Mucosa of rectum (tissue), 2 donors: Measurements from ENCODE around the gene FANCE.

Source experiments
- H3K27ac ChIP-seq, 2 donors: one replicate each; pipeline ENCODE4 v1.7.0; 2013; ENCODE audit warnings: inconsistent platforms in 2 of 2, low read depth in 2 of 2, low read length in 2 of 2
- H3K27me3 ChIP-seq, 2 donors: one replicate each; pipeline ENCODE4 v1.7.0; 2013; ENCODE audit warnings: low read length in 2 of 2; ENCODE audit not compliant: control insufficient read depth in 2 of 2, insufficient read depth in 2 of 2
- H3K36me3 ChIP-seq, 2 donors: one replicate each; pipeline ENCODE4 v1.7.0; 2013; ENCODE audit warnings: low read length in 2 of 2; ENCODE audit not compliant: control insufficient read depth in 2 of 2, insufficient read depth in 2 of 2
- H3K4me1 ChIP-seq, 2 donors: one replicate each; pipeline ENCODE4 v1.7.0; 2013; ENCODE audit warnings: low read length in 2 of 2, mild to moderate bottlenecking in 1 of 2; ENCODE audit not compliant: control insufficient read depth in 2 of 2, insufficient read depth in 2 of 2
- H3K4me3 ChIP-seq, 2 donors: one replicate each; pipeline ENCODE4 v1.7.0; 2013; ENCODE audit warnings: low read length in 2 of 2
- H3K9ac ChIP-seq, 2 donors: one replicate each; pipeline ENCODE4 v1.7.0; 2013; ENCODE audit warnings: low read length in 2 of 2, low read depth in 1 of 2, mild to moderate bottlenecking in 1 of 2
- H3K9me3 ChIP-seq, 2 donors: one replicate each; pipeline ENCODE4 v1.7.0; 2013; ENCODE audit warnings: low read length in 2 of 2; ENCODE audit not compliant: control insufficient read depth in 2 of 2
- donor health status: healthy.
- donor health status: Normal muscosa, but diverticular disease.

FANCE gene

DNA sequence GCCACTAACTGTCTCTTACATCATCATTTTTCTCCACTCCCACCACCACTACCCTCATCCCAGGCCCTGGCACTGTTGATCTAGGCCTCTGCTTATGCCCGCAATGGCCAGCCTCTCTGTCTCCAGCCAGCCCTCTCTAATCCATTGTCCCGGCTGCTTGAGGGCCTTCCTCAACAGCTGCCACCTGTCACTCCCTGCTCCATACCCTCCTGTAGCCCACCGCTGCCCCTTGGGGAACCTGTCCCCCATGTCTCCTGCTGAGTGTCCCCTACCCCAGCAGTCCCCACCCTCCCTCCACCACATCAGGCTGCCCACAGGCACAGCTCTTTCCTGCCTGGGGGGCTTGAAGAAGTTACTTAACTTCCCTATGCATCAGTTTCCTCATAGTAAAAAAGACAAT is 31.4 kb downstream of the FANCE start:
- Histone ChIP-seq H3K9me3 (no peaks in the 10 kb centered on the region), H3K36me3 (peaks cover 11 to 12% of the 10 kb centered on the region in 2 donors), H3K27ac (no peak overlapping the region), H3K4me3 (no peak overlapping the region), H3K27me3 (no peaks in the 10 kb centered on the region), H3K9ac (no peak overlapping the region), H3K4me1 (peaks cover 38% of the 10 kb centered on the region in 2 donors)

DNA sequence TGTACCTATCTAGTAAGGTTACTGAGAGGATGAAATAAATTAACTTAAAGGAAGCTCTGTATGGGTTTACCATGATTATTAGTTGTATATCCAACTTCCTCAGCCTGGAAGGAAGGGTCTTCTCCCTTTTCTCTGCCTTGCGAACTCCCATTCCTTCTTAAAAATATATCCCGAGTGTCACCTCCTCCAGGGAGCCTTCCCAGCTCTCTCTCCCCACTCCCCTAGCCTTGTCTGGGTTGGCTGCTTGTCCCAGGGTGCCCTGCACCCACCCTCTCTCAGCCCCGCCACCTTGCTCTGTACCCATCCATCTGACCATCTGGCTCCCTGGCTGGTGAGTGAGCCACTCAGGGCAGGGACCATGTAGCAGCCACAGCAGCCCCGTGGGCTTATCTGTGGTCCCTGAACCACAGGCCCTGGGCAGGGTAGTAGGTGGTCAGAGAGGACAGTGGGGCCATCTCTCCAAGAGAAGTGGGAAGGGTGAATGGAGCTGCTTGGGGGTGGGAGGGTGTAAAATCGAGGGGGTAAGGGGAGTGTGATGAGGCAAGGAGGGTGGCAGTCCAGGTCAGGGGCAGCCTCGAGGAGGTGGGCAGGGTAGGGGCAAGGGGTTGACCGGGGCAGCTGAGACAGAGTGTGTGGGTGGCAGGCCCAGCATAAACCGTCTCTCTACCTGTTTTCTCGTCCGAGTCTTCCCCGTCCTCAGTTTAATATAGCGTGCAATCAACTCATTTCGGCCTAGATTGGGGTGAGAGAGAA is 31.9 kb downstream of the FANCE start:
- Histone ChIP-seq H3K27me3 (no peaks in the 10 kb centered on the region), H3K36me3 (peaks cover 10 to 12% of the 10 kb centered on the region in 2 donors), H3K27ac (no peak overlapping the region), H3K9ac (no peak overlapping the region), H3K9me3 (no peaks in the 10 kb centered on the region), H3K4me1 (peaks cover 39 to 40% of the 10 kb centered on the region in 2 donors), H3K4me3 (no peak overlapping the region)

GRCh38 chr6:35484921-35485392 is 32.8 kb downstream of the FANCE start:
- Histone ChIP-seq H3K4me1 (peaks cover 39 to 40% of the 10 kb centered on the region in 2 donors), H3K9ac (peak overlapping the region in 1 of 2 donors; percentile 93), H3K4me3 (peak overlapping the region; percentile 7 to 63), H3K27ac (peak overlapping the region; percentile 96 to 98), H3K27me3 (no peaks in the 10 kb centered on the region), H3K36me3 (peaks cover 8 to 10% of the 10 kb centered on the region in 2 donors), H3K9me3 (no peaks in the 10 kb centered on the region)

DNA sequence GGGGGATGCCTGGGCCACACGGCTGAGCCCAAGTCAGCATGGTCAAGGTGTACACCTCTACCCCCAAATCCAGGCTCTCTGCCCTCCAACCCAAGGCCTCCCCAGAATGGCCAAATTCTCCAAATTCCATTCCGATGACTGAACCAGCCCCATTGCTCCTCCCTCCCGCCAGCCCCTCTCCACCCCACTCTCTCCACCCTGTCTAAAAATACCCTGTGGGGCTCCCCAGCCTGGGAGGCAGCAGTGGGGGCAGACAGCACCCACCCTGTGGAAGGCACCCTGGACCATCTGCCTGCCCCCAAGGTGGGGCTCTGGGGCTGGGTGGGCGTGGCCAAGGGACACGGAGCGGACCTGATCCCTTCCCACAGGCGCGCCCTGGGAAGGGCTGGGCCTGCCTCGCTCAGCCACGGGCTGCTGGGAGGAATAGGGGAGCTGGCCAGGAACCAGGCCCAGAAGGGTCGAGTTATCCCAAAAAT is 33.3 kb downstream of the FANCE start:
- Histone ChIP-seq H3K36me3 (peaks cover 8 to 10% of the 10 kb centered on the region in 2 donors), H3K9ac (peak overlapping the region; percentile 75 to 93), H3K9me3 (no peaks in the 10 kb centered on the region), H3K4me3 (peak overlapping the region; percentile 57 to 63), H3K4me1 (peaks cover 40 to 41% of the 10 kb centered on the region in 2 donors), H3K27me3 (no peaks in the 10 kb centered on the region), H3K27ac (peak overlapping the region; percentile 96 to 98)

- Histone ChIP-seq H3K9ac (peak overlapping the region; percentile 75 to 93), H3K4me1 (peaks cover 40 to 43% of the 10 kb centered on the region in 2 donors), H3K9me3 (no peaks in the 10 kb centered on the region), H3K36me3 (peaks cover 7 to 8% of the 10 kb centered on the region in 2 donors), H3K27me3 (no peaks in the 10 kb centered on the region), H3K27ac (peak overlapping the region; percentile 96 to 98), H3K4me3 (peak overlapping the region; percentile 57 to 63)
Observed at GRCh38 chr6:35486005-35486925, 34.1 kb downstream of the FANCE start.

- Histone ChIP-seq H3K9ac (peak overlapping the region; percentile 74 to 75), H3K27me3 (no peaks in the 10 kb centered on the region), H3K4me1 (peaks cover 51% of the 10 kb centered on the region in 2 donors), H3K36me3 (peaks cover 4 to 5% of the 10 kb centered on the region in 2 donors), H3K9me3 (no peaks in the 10 kb centered on the region), H3K27ac (peak overlapping the region; percentile 96 to 98), H3K4me3 (peak overlapping the region; percentile 37 to 44)
Observed at GRCh38 chr6:35487658-35488516, 35.7 kb downstream of the FANCE start.

DNA sequence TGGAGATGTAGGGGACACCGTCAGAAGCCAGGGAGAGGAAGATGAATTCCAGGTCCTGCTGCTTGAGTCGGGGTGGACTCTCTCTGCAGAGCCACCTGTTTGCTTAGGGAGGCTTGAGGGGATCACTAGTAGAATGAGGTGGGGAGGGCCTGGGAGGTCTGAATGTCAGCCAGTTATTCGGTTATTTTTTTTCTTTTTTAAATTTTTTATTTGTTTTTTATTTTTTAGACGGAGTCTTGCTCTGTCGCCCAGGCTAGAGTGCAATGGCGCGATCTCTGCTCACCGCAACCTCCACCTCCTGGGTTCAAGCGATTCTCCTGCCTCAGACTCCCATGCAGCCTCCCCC is 36.4 kb downstream of the FANCE start:
- H3K27me3 ChIP-seq: no peaks in the 10 kb centered on the region
- H3K4me3 ChIP-seq: peak overlapping the region in 1 of 2 donors; percentile 37
- H3K27ac ChIP-seq: peak overlapping the region; percentile 96 to 98
- H3K36me3 ChIP-seq: peaks cover 4 to 6% of the 10 kb centered on the region in 2 donors
- H3K9ac ChIP-seq: peak overlapping the region; percentile 74 to 75
- peaks cover 54 to 57% of the 10 kb centered on the region in 2 donors for H3K4me1 ChIP-seq
- no peaks in the 10 kb centered on the region for H3K9me3 ChIP-seq

DNA sequence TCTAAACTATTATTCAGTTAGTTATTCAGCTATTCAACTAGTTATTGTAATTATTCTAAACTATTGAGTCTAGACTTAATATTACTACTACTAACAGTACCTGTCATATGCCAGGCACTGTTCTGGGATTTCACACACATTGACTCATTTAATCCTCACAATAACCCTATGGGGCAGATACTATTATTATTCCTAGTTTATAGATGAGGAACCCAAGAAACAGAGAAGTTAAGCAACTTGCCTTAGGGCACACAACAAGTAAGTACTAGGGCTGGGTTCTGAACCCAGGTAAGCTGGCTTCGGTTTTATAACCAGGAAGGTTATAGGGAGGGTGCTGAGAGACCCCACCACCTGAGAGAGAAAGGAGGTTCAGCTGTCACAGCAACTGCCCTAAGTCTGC is 36.9 kb downstream of the FANCE start:
- Histone ChIP-seq H3K27me3 (no peaks in the 10 kb centered on the region), H3K27ac (peak overlapping the region; percentile 59 to 96), H3K4me3 (no peak overlapping the region), H3K36me3 (peaks cover under 1 to 8% of the 10 kb centered on the region in 2 donors), H3K9me3 (no peaks in the 10 kb centered on the region), H3K4me1 (peaks cover 59 to 63% of the 10 kb centered on the region in 2 donors), H3K9ac (peak overlapping the region; percentile 32 to 49)

DNA sequence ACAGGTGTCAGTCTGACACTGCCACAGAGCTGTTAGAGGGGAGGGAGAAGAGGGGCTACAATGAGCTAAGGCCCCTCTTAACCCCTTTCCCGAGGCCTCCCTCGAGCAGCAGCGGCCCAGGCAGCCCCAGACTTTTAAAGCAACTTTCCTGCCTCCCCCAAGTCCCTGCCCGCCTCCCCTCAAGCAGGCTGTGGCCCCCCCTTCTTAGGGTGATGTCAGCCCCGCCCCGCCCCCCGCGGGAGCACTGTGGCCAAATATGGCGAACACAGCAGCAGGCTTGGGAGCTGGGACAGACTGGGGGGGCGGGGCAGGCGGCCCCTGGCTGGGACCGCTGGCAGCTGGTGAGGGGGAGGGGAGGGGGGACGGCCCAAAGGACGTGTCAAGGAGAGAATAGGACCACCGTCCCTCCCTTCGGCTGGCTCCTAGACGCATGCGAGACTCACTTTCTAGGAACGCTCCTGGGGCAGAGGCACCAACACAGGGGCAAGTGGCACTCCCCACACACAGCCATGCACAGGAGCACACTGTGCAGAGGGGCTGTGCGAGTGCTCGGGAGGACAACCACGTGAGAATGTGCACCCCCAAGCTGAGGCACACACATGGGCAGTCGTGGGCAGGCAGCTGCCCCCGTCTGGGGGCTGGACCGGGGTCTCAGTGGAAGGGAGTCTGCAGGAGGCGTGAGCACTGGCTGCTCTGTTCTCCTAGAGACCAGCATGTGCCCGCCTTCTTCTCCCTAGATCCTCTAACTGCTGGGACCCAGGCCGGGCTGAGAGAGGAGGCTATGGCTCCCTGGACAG is 38.1 kb downstream of the FANCE start:
- peaks cover 0 to 4% of the 10 kb centered on the region in 2 donors for H3K36me3 ChIP-seq
- peak overlapping the region in 1 of 2 donors; percentile 29 for H3K9ac ChIP-seq
- H3K4me1 ChIP-seq: peaks cover 61 to 68% of the 10 kb centered on the region in 2 donors
- H3K27me3 ChIP-seq: no peaks in the 10 kb centered on the region
- peak overlapping the region; percentile 75 to 77 for H3K27ac ChIP-seq
- no peaks in the 10 kb centered on the region for H3K9me3 ChIP-seq
- no peak overlapping the region for H3K4me3 ChIP-seq
